ENCODE data around the gene DOCK1. TPM values are rescaled to one million over a fixed set of nuclear protein-coding genes. Genes with fewer than 3 reads are reported as not detected.

The DOCK1 gene
- polyA plus RNA-seq, 1 donor from 2014 or later, result 2.7 TPM

DNA sequence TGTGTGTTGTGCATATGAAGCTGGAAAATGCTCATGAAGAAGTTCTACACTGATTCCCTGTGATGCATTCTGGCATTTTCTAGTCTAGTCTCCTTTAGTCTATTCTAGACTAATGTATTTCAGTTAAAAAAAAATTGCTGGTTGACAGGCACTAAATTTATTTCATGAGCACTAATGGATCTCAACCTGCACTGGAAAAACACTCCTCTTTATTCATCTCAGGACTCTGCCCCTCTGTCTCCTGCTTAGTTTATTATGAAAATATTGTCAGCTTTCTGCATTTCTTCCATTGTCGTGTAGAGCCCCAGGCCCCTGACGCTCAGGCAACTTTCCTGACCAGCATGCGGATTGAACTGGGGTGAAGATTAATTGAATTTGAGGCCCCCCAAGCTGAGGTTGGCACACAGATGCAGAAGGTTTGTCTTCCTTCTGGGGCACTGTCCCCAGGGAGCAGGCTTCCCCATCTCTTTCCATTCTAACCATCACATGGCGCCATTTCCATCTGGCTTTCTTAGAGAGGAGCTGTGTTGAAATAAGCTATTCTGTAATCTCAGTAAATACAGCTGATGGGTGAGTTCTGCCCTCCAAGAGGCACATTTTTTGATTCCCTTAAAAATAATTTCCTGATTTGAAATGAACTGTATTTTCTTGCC lies 162.4 kb downstream of the DOCK1 start:
- Histone ChIP-seq H3K4me3 (ENCODE audit: low read length) (no peak overlapping the region), H3K9me3 (ENCODE audit: low read length) (no peaks in the 10 kb centered on the region), H3K27me3 (ENCODE audit: insufficient read depth, low read depth, low read length) (no peaks in the 10 kb centered on the region), H3K79me2 (replicated peaks; ENCODE audit: insufficient read depth, low read length) (no peaks in the 10 kb centered on the region), H3K27ac (ENCODE audit: low read length) (peak overlapping the region; percentile 33), H3F3A (ENCODE audit: insufficient read depth, low read length, poor library complexity, severe bottlenecking) (no peaks in the 10 kb centered on the region), H3K36me3 (ENCODE audit: insufficient read depth, low read length) (no peaks in the 10 kb centered on the region), H4K20me1 (ENCODE audit: insufficient read depth) (no peaks in the 10 kb centered on the region), H2AFZ (ENCODE audit: low read depth, low read length) (no peak overlapping the region), H3K9ac (ENCODE audit: low read length) (no peak overlapping the region), H3K9me2 (ENCODE audit: insufficient read depth, low read length) (no peaks in the 10 kb centered on the region), H3K4me2 (ENCODE audit: low read length) (no peak overlapping the region)
- TF ChIP-seq MXI1 (conservative IDR thresholded peaks at IDR 0.05; ENCODE audit: poor library complexity, severe bottlenecking) (no peak), EP300 (conservative IDR thresholded peaks at IDR 0.05; ENCODE audit: poor library complexity, severe bottlenecking) (peak; percentile 35)

DNA sequence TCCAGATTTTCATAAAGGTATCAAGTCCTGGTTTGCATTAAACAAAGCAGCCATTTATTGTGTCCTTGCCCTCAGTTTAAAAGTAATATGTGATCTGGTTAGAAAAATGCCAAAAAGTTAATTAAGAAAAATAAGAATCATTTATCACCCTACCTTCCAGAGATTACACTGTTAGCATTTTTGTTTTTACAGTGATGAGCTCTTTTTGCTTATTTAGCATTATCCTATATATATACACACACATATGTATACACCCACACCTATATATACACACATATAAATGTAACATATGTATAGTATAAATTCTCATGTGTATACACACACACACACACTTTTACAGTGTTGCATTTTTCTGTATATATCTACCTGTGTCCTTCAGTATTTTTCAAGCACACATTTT lies 163.3 kb downstream of the DOCK1 start:
- Histone ChIP-seq H3F3A (ENCODE audit: insufficient read depth, low read length, poor library complexity, severe bottlenecking) (no peaks in the 10 kb centered on the region), H3K9me2 (ENCODE audit: insufficient read depth, low read length) (no peaks in the 10 kb centered on the region), H3K79me2 (replicated peaks; ENCODE audit: insufficient read depth, low read length) (no peaks in the 10 kb centered on the region), H3K9ac (ENCODE audit: low read length) (no peak overlapping the region), H2AFZ (ENCODE audit: low read depth, low read length) (no peak overlapping the region), H3K36me3 (ENCODE audit: insufficient read depth, low read length) (no peaks in the 10 kb centered on the region), H3K27ac (ENCODE audit: low read length) (no peak overlapping the region), H4K20me1 (ENCODE audit: insufficient read depth) (no peaks in the 10 kb centered on the region), H3K4me3 (ENCODE audit: low read length) (no peak overlapping the region), H3K27me3 (ENCODE audit: insufficient read depth, low read depth, low read length) (no peaks in the 10 kb centered on the region), H3K4me2 (ENCODE audit: low read length) (no peak overlapping the region), H3K9me3 (ENCODE audit: low read length) (no peaks in the 10 kb centered on the region)
- no peak for TF ChIP-seq CTCF (IDR thresholded peaks at IDR 0.05; ENCODE audit: poor library complexity, severe bottlenecking)
- no peak for TF ChIP-seq EP300 (conservative IDR thresholded peaks at IDR 0.05; ENCODE audit: poor library complexity, severe bottlenecking)
- no peak for TF ChIP-seq RAD21 (conservative IDR thresholded peaks at IDR 0.05)

DNA sequence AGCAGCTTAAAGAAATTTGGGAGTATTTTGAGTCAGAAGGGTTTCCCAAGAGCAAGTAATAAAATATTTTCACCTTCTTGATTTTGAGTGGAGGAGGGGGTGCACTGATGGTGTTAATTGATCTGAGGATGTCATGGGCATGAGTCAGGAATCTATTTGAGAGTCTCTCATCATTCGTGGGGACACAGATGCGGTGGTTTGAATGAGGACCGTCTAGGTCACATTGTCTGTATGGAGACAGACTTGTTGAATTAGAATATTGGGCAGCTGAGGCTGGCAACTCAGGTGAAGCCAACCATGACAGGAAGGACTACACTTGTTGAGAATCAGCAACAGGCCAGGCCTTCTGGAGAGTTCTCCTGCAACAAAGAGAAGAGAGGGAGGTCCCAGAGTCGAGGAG lies 164.2 kb downstream of the DOCK1 start:
- no peaks in the 10 kb centered on the region for H4K20me1 ChIP-seq (ENCODE audit: insufficient read depth)
- H3K79me2 ChIP-seq (replicated peaks; ENCODE audit: insufficient read depth, low read length), result no peaks in the 10 kb centered on the region
- no peak overlapping the region for H3K4me3 ChIP-seq (ENCODE audit: low read length)
- H3K9ac ChIP-seq (ENCODE audit: low read length), result no peak overlapping the region
- TF ChIP-seq TAF1 (IDR thresholded peaks at IDR 0.05; ENCODE audit: low read depth), result no peak
- TF ChIP-seq MXI1 (conservative IDR thresholded peaks at IDR 0.05; ENCODE audit: poor library complexity, severe bottlenecking), result no peak
- no peak for TF ChIP-seq EZH2 (IDR thresholded peaks at IDR 0.05; ENCODE audit: borderline replicate concordance, insufficient read depth, low read length, poor library complexity, severe bottlenecking)
- TF ChIP-seq POLR2AphosphoS5 (IDR thresholded peaks at IDR 0.05), result no peak
- TF ChIP-seq SMC3 (conservative IDR thresholded peaks at IDR 0.05; ENCODE audit: poor library complexity), result no peak
- H3K36me3 ChIP-seq (ENCODE audit: insufficient read depth, low read length), result no peaks in the 10 kb centered on the region
- no peak overlapping the region for H2AFZ ChIP-seq (ENCODE audit: low read depth, low read length)
- H3K27ac ChIP-seq (ENCODE audit: low read length), result no peak overlapping the region
- H3F3A ChIP-seq (ENCODE audit: insufficient read depth, low read length, poor library complexity, severe bottlenecking), result no peaks in the 10 kb centered on the region
- no peaks in the 10 kb centered on the region for H3K9me2 ChIP-seq (ENCODE audit: insufficient read depth, low read length)
- no peak overlapping the region for H3K4me2 ChIP-seq (ENCODE audit: low read length)
- H3K27me3 ChIP-seq (ENCODE audit: insufficient read depth, low read depth, low read length), result no peaks in the 10 kb centered on the region
- no peaks in the 10 kb centered on the region for H3K9me3 ChIP-seq (ENCODE audit: low read length)

Data from neural cell (in vitro differentiated cells).